ENCODE measurements around the gene GATA3. TPM values are rescaled to one million over a fixed set of nuclear protein-coding genes. Genes with fewer than 3 reads are reported as not detected.

GATA3 gene
- total RNA-seq, 4 donors from 2014 or later = 0.35 to 1.3 (median 0.40) TPM; not detected in 1

GRCh38 chr10:8113616-8114015, 59.1 kb downstream of the GATA3 start:
- intact Hi-C loops (cut with DNase I) = no loop called here
- Histone ChIP-seq H3K9me3 (no peaks in the 10 kb centered on the region), H3K27me3 (peaks cover 0 to 14% (median 0%) of the 10 kb centered on the region in 4 donors), H3K4me1 (no peaks in the 10 kb centered on the region), H3K36me3 (no peaks in the 10 kb centered on the region), H3K4me3 (no peak overlapping the region), H3K27ac (no peak overlapping the region)
- 91 to 93% methylated on average over 5 of the region's 5 CpGs for WGBS, 2 donors
- DNase-seq = no peak
- TF ChIP-seq POLR2A (IDR thresholded peaks at IDR 0.05) (no peak), CTCF (IDR thresholded peaks at IDR 0.05) (no peak)

- no peak overlapping the region for H3K4me3 ChIP-seq
- no peak for TF ChIP-seq POLR2A (IDR thresholded peaks at IDR 0.05)
- TF ChIP-seq CTCF (IDR thresholded peaks at IDR 0.05) = no peak
- H3K27me3 ChIP-seq = peaks cover 0 to 14% (median 0%) of the 10 kb centered on the region in 4 donors
- intact Hi-C loops (cut with DNase I) = no loop called here
- no peaks in the 10 kb centered on the region for H3K4me1 ChIP-seq
- H3K27ac ChIP-seq = no peak overlapping the region
- no peaks in the 10 kb centered on the region for H3K36me3 ChIP-seq
- no peak for DNase-seq
- WGBS, 2 donors = 82% methylated on average over 9 to 13 of the region's 13 CpGs
- no peaks in the 10 kb centered on the region for H3K9me3 ChIP-seq
Measured at GRCh38 chr10:8114741-8115617, 60.5 kb downstream of the GATA3 start.

GRCh38 chr10:8115618-8115980, 61.1 kb downstream of the GATA3 start:
- Histone ChIP-seq H3K4me1 (no peaks in the 10 kb centered on the region), H3K4me3 (no peak overlapping the region), H3K36me3 (no peaks in the 10 kb centered on the region), H3K9me3 (no peaks in the 10 kb centered on the region), H3K27me3 (peaks cover 0 to 14% (median 0%) of the 10 kb centered on the region in 4 donors), H3K27ac (no peak overlapping the region)
- TF ChIP-seq POLR2A (IDR thresholded peaks at IDR 0.05) (no peak), CTCF (IDR thresholded peaks at IDR 0.05) (no peak)
- intact Hi-C loops (cut with DNase I) = no loop called here
- no peak for DNase-seq
- 66 to 82% methylated on average over 3 of the region's 3 CpGs for WGBS, 2 donors

GRCh38 chr10:8116474-8116873, 62.0 kb downstream of the GATA3 start:
- no peak for TF ChIP-seq POLR2A (IDR thresholded peaks at IDR 0.05)
- no peak for TF ChIP-seq CTCF (IDR thresholded peaks at IDR 0.05)
- H3K36me3 ChIP-seq = no peaks in the 10 kb centered on the region
- 59 to 61% methylated on average over 5 of the region's 5 CpGs for WGBS, 2 donors

GRCh38 chr10:8116926-8117493, 62.5 kb downstream of the GATA3 start:
- DNase-seq = no peak
- WGBS, 2 donors = 74 to 77% methylated on average over 10 to 12 of the region's 12 CpGs
- intact Hi-C loops (cut with DNase I) = no loop called here
- H3K4me3 ChIP-seq = no peak overlapping the region
- H3K27me3 ChIP-seq = peaks cover 0 to 14% (median 0%) of the 10 kb centered on the region in 4 donors
- no peaks in the 10 kb centered on the region for H3K36me3 ChIP-seq
- H3K4me1 ChIP-seq = no peaks in the 10 kb centered on the region
- H3K9me3 ChIP-seq = no peaks in the 10 kb centered on the region
- no peak for TF ChIP-seq CTCF (IDR thresholded peaks at IDR 0.05)
- TF ChIP-seq POLR2A (IDR thresholded peaks at IDR 0.05) = no peak
- no peak overlapping the region for H3K27ac ChIP-seq

More at GRCh38 chr10:8116474-8116873, 62.0 kb downstream of the GATA3 start:
- intact Hi-C loops (cut with DNase I) = no loop called here
- Histone ChIP-seq H3K4me3 (no peak overlapping the region), H3K27me3 (peaks cover 0 to 14% (median 0%) of the 10 kb centered on the region in 4 donors), H3K4me1 (no peaks in the 10 kb centered on the region), H3K27ac (no peak overlapping the region), H3K9me3 (no peaks in the 10 kb centered on the region)
- DNase-seq = no peak

All from esophagus squamous epithelium (tissue), 5 donors.